GM18907 (cell line): ENCODE results near the gene ARPC4.
"Not testable (repeated sequence)": the region's sequence is repeated elsewhere in the genome, so short reads cannot be mapped to it uniquely, and the experiment has no call there.

Source experiments
- ATAC-seq: cut with Tn5 transposase; IDR thresholded peaks from one replicate; pipeline ENCODE4 v1.9.1; 2021; ENCODE audit warnings: mild to moderate bottlenecking, moderate library complexity; ENCODE audit not compliant: unreplicated experiment

Gene ARPC4

GRCh38 chr3:9818666-9819335, 25.9 kb downstream of the ARPC4 start:
- ATAC-seq = no peak

- ATAC-seq = no peak
These were observed 27.7 kb downstream of the ARPC4 start for GRCh38 chr3:9820543-9820942.

GRCh38 chr3:9820946-9821345, 28.1 kb downstream of the ARPC4 start:
- ATAC-seq = no peak

- ATAC-seq = no peak
These were observed 32.7 kb downstream of the ARPC4 start for GRCh38 chr3:9825451-9826040.

- no peak for ATAC-seq
These were observed 34.1 kb downstream of the ARPC4 start for GRCh38 chr3:9826815-9827573.

- ATAC-seq = no peak
These were observed 36.2 kb downstream of the ARPC4 start for GRCh38 chr3:9828801-9829755.

GRCh38 chr3:9831253-9831652, 38.4 kb downstream of the ARPC4 start:
- ATAC-seq = no peak

- ATAC-seq = no peak
These were observed 40.2 kb downstream of the ARPC4 start for GRCh38 chr3:9833078-9833477.

GRCh38 chr3:9834520-9835380, 41.9 kb downstream of the ARPC4 start:
- ATAC-seq = no peak

- ATAC-seq = no peak
These were observed 45.1 kb downstream of the ARPC4 start for GRCh38 chr3:9837701-9838582.

GRCh38 chr3:9838856-9839255, 46.0 kb downstream of the ARPC4 start:
- ATAC-seq = no peak

GRCh38 chr3:9841015-9841414, 48.1 kb downstream of the ARPC4 start:
- ATAC-seq = no peak

GRCh38 chr3:9843715-9844438, 51.0 kb downstream of the ARPC4 start, which contains the start of gene RPUSD3:
TSS of gene RPUSD3 (minus strand) at chr3:9844008. CDS start at chr3:9843990, 18 bp downstream.
- ATAC-seq = peak; percentile 96

- ATAC-seq = no peak
These were observed 53.3 kb downstream of the ARPC4 start for GRCh38 chr3:9846231-9846630.

GRCh38 chr3:9846931-9847488, 54.1 kb downstream of the ARPC4 start:
- ATAC-seq = no peak

- not testable (repeated sequence) for ATAC-seq
These were observed 55.0 kb downstream of the ARPC4 start for GRCh38 chr3:9847870-9848269.

- not testable (repeated sequence) for ATAC-seq
These were observed 56.0 kb downstream of the ARPC4 start for GRCh38 chr3:9848860-9849259.

GRCh38 chr3:9851383-9851782, 58.5 kb downstream of the ARPC4 start:
- ATAC-seq = not testable (repeated sequence)
